ENCODE results near the gene LCN1. TPM values are rescaled to one million over a fixed set of nuclear protein-coding genes. Genes with fewer than 3 reads are reported as not detected.
"Not testable (repeated sequence)": the region's sequence is repeated elsewhere in the genome, so short reads cannot be mapped to it uniquely, and the experiment has no call there.

Gene LCN1
- total RNA-seq, 1 donor from 2014 or later, result not detected

DNA sequence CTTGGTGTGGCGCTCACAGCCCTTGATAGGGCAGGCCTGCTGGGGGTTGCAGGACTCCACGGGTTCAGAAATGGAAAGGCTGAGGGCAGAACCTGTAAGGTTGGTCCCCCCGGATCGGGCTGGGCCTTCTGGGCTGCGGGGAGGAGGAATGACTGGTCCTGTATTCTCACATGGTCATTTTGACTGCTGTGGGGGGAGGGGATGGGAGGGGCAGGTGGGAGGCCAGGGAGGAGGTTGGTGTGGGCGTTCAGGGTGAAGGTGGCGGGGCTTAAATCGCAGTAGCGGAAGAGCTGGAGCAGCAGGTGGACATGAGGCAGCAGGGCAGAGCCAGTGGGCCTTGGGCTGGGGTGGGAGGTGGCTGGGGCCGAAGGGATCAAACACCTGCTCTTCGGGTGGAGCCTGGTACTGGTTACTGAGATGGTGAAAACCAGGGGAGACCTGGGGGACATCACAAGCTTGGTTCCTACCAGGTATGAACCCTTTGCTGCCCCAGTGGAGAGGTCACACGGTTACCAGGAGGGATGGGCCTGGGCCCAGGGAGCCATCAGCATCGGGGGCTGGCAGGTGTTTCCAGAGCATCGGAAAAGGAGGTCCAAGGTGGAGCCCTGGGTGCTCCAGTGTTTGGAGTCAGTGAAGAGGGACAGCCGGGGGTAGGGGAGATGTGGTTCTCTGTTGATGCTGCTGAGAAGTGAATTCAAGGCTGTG, 18.9 kb upstream of the LCN1 start:
- no peak for ATAC-seq
- no peak for DNase-seq (ENCODE audit: missing footprints)
- intact Hi-C loops (cut with DNase I), result no loop called here

DNA sequence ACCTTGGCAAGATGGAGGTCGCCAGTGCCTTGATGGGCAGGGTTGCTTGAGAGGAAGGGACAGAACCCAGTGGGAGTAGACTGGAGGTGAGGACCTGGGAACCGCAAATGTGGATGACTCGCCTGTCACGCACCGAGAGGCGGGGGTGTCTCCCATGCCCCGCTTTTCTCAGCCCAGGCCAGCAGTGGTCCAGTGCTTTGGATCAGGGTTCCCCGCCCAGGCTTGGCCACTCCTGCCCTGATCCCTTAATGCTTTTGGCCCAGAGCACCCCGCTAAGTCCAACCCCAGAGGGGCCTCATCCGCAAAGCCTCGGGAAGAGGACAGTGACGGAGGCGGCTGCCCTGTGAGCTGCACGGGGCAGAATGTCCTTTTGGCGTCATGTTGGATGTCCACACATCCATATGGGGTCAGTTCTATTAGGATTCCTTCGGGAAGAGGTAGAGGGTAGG, 18.3 kb upstream of the LCN1 start:
- intact Hi-C loops (cut with DNase I), result no loop called here
- ATAC-seq, result no peak
- DNase-seq (ENCODE audit: missing footprints), result no peak

DNA sequence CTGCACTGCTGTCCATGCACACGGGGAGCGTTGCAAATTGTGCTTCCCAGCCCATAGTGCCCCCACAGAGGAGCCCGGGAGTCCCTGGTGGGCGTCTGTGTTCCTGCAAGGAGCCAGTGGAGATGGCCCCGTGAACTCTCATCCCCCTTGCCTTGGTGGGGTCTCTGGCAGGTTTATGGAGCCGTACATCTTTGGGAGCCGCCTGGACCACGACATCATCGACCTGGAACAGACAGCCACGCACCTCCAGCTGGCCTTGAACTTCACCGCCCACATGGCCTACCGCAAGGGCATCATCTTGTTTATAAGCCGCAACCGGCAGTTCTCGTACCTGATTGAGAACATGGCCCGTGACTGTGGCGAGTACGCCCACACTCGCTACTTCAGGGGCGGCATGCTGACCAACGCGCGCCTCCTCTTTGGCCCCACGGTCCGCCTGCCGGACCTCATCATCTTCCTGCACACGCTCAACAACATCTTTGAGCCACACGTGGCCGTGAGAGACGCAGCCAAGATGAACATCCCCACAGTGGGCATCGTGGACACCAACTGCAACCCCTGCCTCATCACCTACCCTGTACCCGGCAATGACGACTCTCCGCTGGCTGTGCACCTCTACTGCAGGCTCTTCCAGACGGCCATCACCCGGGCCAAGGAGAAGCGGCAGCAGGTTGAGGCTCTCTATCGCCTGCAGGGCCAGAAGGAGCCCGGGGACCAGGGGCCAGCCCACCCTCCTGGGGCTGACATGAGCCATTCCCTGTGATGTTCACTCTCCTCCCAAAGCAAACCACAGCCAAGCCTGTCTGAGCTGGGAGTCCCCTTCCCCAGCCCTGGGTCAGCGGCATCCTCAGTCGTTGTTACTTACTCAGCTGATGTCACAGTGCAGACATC, 17.6 kb upstream of the LCN1 start:
- intact Hi-C loops (cut with DNase I), result no loop called here
- no peak for DNase-seq (ENCODE audit: missing footprints)
- no peak for ATAC-seq

DNA sequence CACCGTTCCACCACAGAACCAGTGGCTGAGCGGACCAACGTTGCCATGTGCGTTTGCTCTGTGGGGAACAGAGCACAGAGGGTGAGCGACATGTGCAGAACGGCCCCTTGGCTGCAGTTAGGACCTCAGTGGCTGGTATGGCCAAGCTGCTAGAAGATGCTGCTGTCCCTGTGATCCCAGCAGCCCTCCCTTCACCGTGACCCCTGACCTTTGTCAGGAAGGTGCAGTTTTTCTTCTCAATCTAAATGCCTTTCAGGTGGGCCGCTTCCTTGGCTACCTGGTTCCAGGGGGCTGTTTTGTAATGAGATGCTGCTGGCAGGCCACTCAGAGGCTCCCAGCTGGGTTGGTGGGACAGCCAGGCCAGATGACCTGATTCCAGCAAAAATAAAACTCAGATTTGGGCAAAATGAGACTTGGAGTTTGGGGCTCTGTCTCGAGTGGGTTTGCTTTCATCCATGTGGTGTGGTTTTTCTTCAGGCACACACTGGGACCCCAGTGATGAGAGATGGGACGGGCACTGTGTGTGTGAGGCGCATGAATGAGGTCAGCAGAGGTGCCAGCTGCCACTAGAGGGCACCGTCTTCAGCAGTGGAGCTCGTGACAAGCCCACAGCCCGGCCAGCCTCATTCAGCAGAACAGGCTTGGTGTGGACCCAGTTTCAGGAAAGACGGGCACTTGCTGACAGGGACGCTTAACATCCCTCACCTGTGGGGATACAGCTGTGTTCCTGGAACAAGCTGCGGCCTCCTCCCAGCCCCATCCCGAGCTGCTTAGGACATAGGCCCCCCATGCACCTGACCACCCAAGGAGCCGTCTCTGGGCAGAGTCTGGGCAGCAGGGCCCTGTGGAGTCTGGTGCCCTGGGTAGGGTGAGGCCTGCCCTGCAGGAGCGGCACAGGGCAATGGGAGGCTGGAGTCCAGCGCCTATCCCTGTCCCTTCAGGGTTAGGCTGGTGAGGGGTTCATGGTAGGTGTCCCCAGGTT, 16.7 kb upstream of the LCN1 start:
- no peak for ATAC-seq
- intact Hi-C loops (cut with DNase I), result no loop called here
- no peak for DNase-seq (ENCODE audit: missing footprints)

DNA sequence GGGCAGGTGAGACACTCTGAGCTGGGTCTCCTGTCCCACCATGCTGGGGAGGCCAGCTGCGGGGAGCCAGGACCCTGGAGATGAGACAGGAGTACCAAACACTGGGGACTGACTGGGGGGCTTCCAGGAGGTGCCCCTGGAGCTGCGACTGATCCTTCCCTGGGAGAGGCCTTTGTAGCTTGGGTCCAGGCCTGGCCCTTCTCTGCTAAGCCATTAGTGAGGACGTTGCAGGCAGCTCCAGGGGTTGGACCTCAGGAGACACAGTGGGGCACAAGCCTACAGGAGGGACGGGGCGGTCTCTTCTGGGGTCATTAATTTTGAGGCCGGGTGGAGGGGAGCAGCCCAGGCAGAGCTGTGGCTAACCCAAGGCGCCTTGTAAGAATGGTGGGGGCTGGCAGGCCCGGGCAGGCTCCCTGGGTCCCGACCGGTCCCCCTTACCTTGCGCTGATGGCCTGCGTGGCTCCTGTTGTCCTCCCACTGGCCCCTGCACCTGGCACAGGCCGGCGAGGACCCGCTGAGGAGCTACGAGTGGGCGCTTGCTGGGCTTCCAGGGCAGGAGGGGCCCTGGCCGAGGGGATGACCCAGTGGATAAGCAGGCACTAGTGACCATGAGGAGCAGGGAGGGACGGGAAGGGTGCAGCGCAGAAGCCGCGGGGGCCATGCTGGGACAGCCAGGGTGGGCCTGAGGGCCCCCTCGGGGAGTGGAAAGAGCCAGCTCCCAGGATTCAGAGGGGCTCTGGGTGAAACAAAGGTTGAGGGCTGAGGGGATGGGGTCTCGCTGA, 15.6 kb upstream of the LCN1 start:
- DNase-seq (ENCODE audit: missing footprints), result no peak
- intact Hi-C loops (cut with DNase I), result no loop called here
- ATAC-seq, result no peak

DNA sequence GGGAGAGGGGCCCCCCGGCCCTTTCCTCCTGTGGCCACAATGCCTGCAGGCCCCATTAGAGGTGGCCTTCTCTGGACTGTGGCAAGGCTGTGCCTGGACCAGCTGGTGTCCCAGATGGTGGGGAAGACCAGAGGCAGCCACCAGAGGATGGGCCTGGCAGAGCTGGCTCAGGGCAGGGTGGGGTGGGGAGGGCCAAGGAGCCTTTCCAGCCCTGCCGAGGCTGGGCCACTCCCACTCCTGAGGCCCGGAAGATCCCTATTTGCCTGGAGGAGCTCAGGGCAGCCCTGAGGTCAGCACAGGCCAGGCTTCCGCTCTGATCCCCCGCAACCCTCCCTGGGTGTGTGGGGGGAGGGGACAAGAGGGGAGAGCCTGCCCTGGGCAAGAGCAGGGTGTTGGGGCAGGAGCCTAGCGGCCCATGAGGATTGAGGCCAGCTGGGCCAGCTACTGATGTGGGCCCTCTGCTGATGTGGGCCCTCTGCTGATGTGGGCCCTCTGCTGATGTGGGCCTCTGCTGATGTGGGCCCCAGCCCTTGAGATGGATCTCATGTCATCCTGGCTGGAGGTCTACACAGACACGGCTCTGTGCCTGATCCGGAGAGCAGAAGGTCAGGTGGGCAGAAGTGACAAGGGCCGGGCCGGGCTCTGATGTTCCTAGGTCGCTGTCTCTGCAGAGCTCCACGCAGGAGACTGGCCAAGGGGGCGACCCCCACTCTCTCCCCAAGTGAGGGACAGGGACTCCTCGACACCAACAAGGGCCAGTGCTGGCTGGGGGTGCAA, 14.7 kb upstream of the LCN1 start:
- intact Hi-C loops (cut with DNase I), result no loop called here
- ATAC-seq (no peak), DNase-seq (ENCODE audit: missing footprints) (no peak)

DNA sequence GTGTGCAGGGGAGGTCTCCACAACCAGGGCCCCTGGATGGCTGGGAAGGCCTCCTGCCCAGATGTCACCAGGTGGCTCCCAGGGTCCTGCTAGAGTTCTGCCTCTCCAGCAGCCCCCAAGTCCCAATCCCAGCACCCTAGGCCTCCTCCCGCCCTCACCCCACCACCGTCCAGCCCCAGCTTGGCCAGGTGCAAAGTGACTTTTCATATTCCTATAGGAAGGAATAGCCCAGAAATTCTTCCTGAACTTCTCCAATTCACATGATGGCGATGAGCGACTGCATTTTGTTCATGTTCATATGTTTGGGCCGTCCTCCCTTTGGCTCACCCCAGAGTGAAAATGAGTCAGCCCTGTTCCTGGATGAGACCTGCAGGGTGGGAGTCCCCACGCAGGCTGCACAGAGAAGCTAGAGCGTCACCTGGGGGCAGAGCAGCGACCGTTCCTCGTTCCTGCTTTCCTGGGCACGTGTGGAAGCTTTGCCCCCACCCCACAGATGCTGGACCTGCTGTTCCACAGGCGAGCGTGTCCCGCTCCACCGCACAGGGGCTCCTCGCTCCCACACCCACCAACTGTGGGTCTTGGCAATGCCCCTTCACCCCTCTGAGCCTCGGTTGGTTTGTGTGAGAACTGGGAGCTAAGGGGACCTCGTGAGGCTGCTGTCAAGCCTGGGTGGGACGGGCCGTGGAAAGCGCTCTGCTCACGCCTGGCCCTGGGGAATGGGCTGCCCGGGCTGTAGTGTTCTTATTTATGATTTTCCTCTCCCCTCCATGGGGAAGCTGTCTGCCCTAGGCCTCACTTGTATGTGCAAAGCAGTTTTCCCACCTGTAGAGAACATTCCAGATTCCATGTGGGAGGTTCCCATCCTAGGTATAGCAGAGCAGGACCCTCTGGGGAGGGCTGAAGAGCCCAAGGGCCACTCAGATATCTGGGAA, 13.9 kb upstream of the LCN1 start:
- intact Hi-C loops (cut with DNase I), result no loop called here
- DNase-seq (ENCODE audit: missing footprints), result no peak
- ATAC-seq, result no peak

DNA sequence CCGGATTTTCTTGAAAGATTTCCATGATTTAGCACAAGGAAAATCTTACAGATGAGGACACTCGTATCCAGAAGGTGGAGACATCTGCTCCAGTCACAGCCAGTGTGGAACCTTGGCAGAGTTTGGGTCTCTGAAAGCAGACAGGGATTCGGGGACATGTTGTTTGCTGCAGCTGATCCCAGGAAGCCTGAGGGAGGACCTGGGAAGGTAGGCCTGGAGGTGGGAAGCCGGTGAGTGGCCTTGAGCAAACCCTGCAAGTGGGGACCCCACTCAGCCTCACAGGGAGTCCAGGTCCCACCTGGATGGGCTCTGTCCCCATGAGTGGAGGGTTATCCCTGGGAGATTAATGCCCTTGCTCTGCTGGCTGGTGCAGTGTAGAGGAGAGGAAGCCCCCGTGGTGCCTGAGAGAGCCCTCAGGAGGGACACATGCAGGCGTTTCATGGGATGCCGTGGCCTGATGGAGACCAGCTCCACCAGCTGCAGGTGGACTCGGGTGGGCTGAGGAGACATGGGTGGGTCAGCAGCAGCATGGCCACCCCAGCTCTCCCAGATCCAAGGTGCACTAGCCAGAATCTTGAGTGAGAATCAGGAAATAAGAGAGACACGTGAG, 12.9 kb upstream of the LCN1 start:
- intact Hi-C loops (cut with DNase I), result no loop called here
- ATAC-seq (no peak), DNase-seq (ENCODE audit: missing footprints) (no peak)

DNA sequence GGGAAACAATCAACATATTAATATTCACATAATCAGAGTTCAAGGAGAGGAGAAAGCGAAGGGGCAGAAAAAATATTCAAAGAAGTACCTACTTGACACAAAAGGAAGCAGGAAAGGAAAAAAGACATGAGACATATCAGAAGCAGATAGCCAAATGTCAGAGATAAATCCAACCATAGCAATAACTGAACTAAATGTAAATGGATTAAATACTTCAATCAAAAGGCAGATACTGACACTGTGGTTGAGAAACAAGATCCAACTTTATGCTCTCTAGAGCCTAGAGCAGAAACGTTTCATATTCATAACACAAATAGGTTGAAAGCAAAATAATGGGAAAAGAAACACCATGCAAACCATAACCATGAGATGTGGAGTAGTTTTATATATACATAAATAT, 11.8 kb upstream of the LCN1 start:
- ATAC-seq (no peak), DNase-seq (ENCODE audit: missing footprints) (no peak)
- intact Hi-C loops (cut with DNase I), result no loop called here

DNA sequence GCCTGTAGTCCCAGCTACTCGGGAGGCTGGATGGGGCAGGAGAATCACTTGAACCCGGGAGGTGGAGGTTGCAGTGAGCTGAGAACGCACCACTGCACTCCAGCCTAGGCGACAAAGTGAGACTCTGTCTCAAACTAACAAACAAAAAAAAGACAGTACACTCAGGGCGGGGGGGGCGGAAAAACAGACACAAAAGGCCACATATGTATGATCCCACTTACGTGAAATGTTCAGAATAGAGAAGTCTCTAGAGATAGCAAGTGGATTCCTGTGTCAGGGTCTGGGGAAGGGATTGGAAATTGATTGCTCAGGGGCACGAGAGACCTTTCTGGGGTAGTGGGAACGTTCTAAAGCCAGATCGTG, 9.0 kb upstream of the LCN1 start:
- intact Hi-C loops (cut with DNase I), result no loop called here
- ATAC-seq, result no peak
- no peak for DNase-seq (ENCODE audit: missing footprints)

DNA sequence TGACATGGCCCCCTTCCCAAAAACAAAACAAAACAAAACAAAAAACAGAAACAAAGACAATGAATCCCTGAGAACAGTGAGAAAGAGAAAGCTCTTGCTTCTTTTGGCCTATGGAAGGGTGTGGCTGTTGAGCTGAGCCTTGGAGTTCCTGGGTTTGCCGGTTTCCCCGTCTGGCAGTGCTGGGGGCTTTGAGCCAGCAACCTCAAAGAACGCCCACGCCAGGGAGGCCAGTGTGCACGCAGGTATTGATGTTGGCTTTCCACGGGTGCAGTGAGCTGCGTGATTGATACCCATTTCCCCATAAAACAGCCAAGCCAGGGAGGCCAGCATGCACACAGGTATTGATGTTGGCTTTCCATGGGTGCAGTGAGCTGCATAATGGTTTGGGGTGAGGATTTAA, 8.3 kb upstream of the LCN1 start:
- no peak for DNase-seq (ENCODE audit: missing footprints)
- intact Hi-C loops (cut with DNase I), result no loop called here
- no peak for ATAC-seq

DNA sequence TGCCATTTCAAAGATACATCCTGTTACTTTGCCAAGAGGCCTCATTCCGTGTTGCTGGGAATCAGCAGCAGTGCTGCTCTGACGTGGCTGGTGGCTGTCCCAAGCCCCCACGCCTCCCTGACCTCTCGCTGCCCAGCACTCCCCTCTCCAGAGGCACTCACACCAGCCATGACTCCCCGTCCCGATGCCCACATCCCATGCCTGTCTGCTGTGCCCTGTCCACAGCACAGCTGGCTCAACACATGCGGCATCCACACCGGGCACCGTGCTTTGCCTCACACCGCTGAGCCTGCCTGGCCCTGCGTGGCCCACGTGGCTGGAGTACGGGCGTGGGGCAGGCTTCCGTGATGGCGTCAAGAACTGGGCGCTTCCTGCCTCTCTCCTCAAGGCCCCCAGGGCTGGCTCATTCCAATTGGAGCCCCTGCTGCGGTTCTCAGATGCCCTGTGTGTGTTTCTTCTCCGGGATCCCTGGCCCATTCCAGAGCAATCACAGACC, 7.8 kb upstream of the LCN1 start:
- ATAC-seq (no peak), DNase-seq (ENCODE audit: missing footprints) (no peak)
- intact Hi-C loops (cut with DNase I), result no loop called here

DNA sequence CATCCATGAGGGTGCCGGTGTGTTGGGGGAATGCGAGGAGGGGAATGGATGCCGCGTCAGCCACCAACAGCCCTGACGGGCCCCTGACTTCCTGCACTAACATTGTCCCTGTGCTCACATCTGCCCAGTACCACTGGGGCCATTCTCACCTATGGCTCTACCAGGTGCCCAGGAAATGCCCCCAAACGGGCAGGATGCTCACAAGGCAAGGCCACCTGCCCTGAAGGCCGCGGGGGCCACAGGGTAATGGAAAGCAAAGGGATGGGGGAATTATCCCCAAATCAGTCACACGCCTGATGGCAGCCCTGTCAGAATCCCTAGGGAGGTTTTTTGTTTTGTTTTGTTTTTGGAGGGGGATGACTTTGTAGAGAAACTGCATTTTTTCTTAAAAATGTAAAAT, 7.3 kb upstream of the LCN1 start:
- intact Hi-C loops (cut with DNase I); ATAC-seq; DNase-seq (ENCODE audit: missing footprints): not testable (repeated sequence)

DNA sequence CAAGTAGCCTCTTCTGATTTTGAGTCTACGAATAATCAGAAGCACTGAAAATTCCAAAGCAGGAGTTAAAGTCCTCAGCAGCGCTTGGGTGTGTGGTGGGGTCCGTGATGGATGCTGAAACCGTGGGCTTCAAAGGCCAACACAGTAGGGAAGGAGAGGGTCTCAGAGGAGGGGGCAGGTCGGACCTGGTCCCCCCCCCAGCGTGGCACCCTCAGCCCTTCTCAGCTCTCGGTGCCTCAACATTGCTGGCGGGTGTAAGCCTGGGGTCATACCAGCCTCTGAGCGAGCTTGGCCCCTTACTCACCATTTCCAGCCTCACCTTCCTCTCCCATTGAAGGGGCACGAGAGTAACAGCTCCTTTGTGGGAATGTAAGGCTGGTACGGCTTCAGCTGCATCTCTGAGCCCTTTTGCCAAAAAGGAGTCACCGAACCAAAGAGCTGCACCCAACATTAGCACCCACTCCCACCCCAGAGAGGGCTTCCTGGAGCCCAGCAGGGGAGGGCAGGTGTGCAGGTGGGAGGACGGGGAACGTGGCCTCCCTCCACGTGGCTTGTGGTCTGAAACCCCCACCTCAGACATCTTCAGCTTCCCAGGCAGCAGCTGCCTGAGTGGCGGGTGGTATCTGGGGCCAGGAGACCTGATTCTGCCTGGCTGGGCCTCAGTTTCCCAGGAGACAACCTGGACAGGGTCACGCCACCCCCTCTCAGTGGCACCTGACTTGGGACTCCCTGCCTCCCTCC, 6.7 kb upstream of the LCN1 start:
- ATAC-seq (no peak), DNase-seq (ENCODE audit: missing footprints) (no peak)
- intact Hi-C loops (cut with DNase I), result no loop called here

DNA sequence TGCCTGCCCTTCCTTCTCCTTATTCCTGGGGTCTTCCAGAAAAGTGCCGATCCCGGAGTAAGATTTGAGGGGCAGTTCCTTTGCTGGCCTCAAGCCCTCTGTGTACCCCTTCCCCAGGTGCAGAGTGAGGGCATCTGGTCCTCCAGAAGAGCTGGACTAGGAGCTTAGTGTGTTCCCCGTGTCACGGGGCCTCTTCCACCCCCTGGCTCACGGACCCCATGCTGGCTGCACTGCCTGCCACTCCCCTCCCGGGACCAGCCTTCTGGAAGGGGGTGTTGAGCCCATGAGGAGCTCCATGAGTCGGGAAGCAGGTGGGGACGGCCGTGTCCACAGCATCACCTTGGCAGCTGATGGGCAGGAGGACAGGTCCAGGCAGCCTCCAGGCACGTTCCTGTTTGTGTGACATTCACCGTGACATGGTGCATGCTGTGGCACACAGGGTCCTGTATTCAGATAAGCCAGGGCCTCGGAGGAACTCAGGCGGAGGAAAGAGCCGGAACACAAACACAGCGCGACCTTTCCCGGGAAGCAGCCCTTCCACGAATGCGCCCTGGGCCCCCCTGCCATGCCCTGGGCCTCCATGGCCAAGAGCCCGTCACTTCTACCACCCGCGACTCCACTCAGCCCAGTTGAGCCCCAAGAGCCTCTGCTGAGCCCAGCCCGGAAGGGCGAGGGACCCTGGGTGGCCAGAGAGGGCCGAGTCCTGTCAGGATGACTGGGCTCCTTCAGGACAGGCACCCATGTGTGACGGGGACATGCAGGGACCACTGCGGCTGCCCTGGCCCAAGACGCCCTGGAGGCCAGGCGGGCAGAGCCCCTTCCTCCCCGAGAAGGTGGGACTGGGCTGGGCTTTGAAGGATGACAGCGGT, 5.9 kb upstream of the LCN1 start:
- no peak for ATAC-seq
- DNase-seq (ENCODE audit: missing footprints), result no peak
- intact Hi-C loops (cut with DNase I), result no loop called here
